H1 (cell line): ENCODE measurements around the gene MAGED4B. TPM values are rescaled to one million over a fixed set of nuclear protein-coding genes. Genes with fewer than 3 reads are reported as not detected.

Experiments used
- ASH2L ChIP-seq: fragments of 200-600, 300-600 bp; sonication (generic); IDR thresholded peaks from one replicate; pipeline ENCODE4 v1.7.1; 2017; ENCODE audit warnings: low read length
- BCL11A ChIP-seq, 2 experiments: IDR thresholded peaks; one replicate each; pipeline ENCODE4 v1.6.1; 2011; ENCODE audit warnings: low read depth in 2 of 2, low read length in 2 of 2, mild to moderate bottlenecking in 2 of 2
- BRCA1 ChIP-seq: IDR thresholded peaks from 2 replicates; pipeline ENCODE4 v1.6.1; 2012; ENCODE audit warnings: low read depth, low read length, improper control_type of control experiment
- EP300 ChIP-seq, 2 experiments: IDR thresholded peaks; 1 replicate in 1 of 2; 2 replicates in 1 of 2; pipeline ENCODE4 v1.6.1; 2011 to 2012; ENCODE audit warnings: low read depth in 2 of 2, low read length in 2 of 2, mild to moderate bottlenecking in 2 of 2, borderline replicate concordance in 1 of 2, inconsistent platforms in 1 of 2, moderate library complexity in 1 of 2
- FOSL1 ChIP-seq: IDR thresholded peaks from 2 replicates; pipeline ENCODE4 v1.6.1; 2011; ENCODE audit warnings: mild to moderate bottlenecking, low read depth, low read length, moderate library complexity; ENCODE audit not compliant: insufficient read depth
- JUND ChIP-seq: IDR thresholded peaks from 2 replicates; pipeline ENCODE4 v1.6.1; 2011; ENCODE audit warnings: mild to moderate bottlenecking, improper control_type of control experiment, low read length
- polyA plus RNA-seq, 7 experiments: library from polyadenylated mRNA; depleted of rRNA in 3 of 7; stranded (reverse) in 5 of 7; unstranded in 2 of 7; fragments of >200 nt in 5 of 7; fragments of 200-250 nt in 2 of 7; gene quantifications; 1 replicate in 5 of 7; 2 replicates in 1 of 7; 4 replicates in 1 of 7; pipeline versions ENCODE4 v1.2.1 to v1.2.3, GENCODE V29; 2011 to 2013; ENCODE audit warnings: missing spikeins in 2 of 7, mixed read lengths in 2 of 7
- small RNA-seq: library from polyadenylated mRNA; stranded (forward); fragments of <200 nt; extraction: miRNeasy Mini kit (QIAGEN cat#:217004); gene quantifications from one replicate; pipeline ENCODE3, GENCODE V24; 2013; ENCODE audit not compliant: insufficient read depth
- total RNA-seq: library from RNA; stranded (reverse); fragmentation: NEBNext Ultra II Directional; extraction: Animal tissue kit (Norgen Biotek cat#: 25700); gene quantifications from 2 replicates; pipeline ENCODE4 v1.2.1, GENCODE V29; 2021

MAGED4B gene
- total and polyA plus RNA-seq, 2 of the 8 experiments (the other 6 are each of a cell fraction or from before 2014, with no cell fraction given): 78.3 to 114 TPM

DNA sequence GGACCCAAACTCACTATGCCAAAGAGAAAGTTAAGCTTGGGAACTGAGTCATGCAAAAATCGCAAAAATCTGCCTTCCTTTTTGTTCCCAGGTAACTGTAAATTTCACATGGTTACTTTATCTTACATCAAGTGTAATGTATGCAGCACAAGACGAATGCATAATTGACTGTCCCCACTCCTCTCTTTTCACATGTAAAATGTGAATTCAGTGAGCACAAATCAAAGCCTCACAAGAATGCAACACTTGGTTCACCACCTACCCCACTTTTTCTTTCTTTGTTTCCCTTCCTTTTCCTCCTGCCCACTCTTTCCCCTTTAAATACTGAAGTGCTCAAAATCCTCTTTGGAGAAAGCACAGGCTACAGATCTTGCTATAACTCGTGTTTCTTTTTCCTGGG is 53.2 kb downstream of the MAGED4B start (continued):
- TF ChIP-seq JUND: no peak
- no peak for TF ChIP-seq EP300 (IDR thresholded peaks at IDR 0.05; ENCODE audit: borderline replicate concordance in 1 of 2, low read depth in 2 of 2, low read length in 2 of 2)
- no peak for TF ChIP-seq FOSL1
- no peak for TF ChIP-seq BCL11A (IDR thresholded peaks at IDR 0.05; ENCODE audit: low read depth in 2 of 2, low read length in 2 of 2)
- no peak for TF ChIP-seq BRCA1
- TF ChIP-seq ASH2L: no peak

Small RNA genes within 50 kb of the gene (small RNA-seq; reads per million reads assigned to genes)
- not detected for gene SNORA11E

Other genes starting within 250 kb of the MAGED4B start
- gene MAGED1, start 175.6 kb downstream of the MAGED4B start, total RNA-seq: 91.1 TPM in 2 replicates
- 91.0 and 106 TPM in 2 replicates for gene MAGED1, start 175.6 kb downstream of the MAGED4B start, polyA plus RNA-seq (2011; rRNA removed)
- 58.6 and 62.3 TPM in 2 replicates for gene MAGED4, start 115.7 kb upstream of the MAGED4B start, total RNA-seq
- gene MAGED4, start 115.7 kb upstream of the MAGED4B start, polyA plus RNA-seq (2011; rRNA removed): 19.3 and 30.9 TPM in 2 replicates